Measurements from ENCODE around the gene OSBPL2. TPM values are rescaled to one million over a fixed set of nuclear protein-coding genes. Genes with fewer than 3 reads are reported as not detected.

Gene OSBPL2
- total and polyA plus RNA-seq, 2 donors (not counting 1 experiment from before 2014, with no cell fraction given), result 13.3 to 27.9 TPM

DNA sequence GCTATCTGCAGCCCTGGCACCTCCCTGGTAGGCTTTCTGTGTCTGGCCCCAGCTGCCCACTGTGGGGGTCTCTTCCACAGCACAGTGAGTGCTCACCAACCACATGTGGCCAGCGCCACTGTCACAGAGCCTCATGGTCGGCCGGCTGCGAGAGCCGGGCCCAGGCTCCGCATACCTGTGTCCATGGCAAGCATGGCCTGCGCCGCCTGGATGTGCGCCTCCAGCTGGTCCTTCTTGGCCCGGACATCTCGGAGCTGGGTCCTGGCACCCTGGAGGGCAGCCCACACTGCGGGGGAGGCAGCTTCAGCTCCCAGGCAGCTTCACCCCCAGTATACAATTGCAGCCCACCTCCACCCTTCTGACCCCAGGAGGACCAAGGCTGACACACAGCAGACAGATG lies 77.5 kb downstream of the OSBPL2 start:
- Histone ChIP-seq H4K20me1 (ENCODE audit: control insufficient read depth, extremely low read depth, insufficient read depth, low read length) (no peaks in the 10 kb centered on the region), H3K79me2 (ENCODE audit: control insufficient read depth, insufficient read depth, low read length) (no peaks in the 10 kb centered on the region), H3K36me3 (ENCODE audit: control insufficient read depth, insufficient read depth, low read length) (peaks cover 48% of the 10 kb centered on the region), H3K4me1 (ENCODE audit: control insufficient read depth, extremely low read depth, insufficient read depth, low read length) (no peaks in the 10 kb centered on the region), H3K4me3 (replicated peaks in 1 of 4; ENCODE audit: control extremely low read depth in 1 of 4, insufficient read depth in 1 of 4, low read depth in 3 of 4, low read length in 4 of 4) (no peak overlapping the region), H3K9me3 (ENCODE audit: control insufficient read depth, insufficient read depth, low read depth, low read length) (no peaks in the 10 kb centered on the region), H2AFZ (ENCODE audit: low read length) (no peak overlapping the region), H3K27ac (ENCODE audit: insufficient read depth, low read length) (no peak overlapping the region), H3K9ac (ENCODE audit: insufficient read depth, low read length) (no peak overlapping the region), H3K4me2 (ENCODE audit: extremely low read depth, insufficient read depth, low read length) (no peak overlapping the region), H3K27me3 (ENCODE audit: control insufficient read depth, insufficient read depth, low read length) (no peaks in the 10 kb centered on the region)
- DNase-seq (ENCODE audit: low read depth in 2 of 2), result no peak
- no peak for TF ChIP-seq EZH2 (IDR thresholded peaks at IDR 0.05; ENCODE audit: low read length, missing control alignments)
- TF ChIP-seq, protein P1, sequence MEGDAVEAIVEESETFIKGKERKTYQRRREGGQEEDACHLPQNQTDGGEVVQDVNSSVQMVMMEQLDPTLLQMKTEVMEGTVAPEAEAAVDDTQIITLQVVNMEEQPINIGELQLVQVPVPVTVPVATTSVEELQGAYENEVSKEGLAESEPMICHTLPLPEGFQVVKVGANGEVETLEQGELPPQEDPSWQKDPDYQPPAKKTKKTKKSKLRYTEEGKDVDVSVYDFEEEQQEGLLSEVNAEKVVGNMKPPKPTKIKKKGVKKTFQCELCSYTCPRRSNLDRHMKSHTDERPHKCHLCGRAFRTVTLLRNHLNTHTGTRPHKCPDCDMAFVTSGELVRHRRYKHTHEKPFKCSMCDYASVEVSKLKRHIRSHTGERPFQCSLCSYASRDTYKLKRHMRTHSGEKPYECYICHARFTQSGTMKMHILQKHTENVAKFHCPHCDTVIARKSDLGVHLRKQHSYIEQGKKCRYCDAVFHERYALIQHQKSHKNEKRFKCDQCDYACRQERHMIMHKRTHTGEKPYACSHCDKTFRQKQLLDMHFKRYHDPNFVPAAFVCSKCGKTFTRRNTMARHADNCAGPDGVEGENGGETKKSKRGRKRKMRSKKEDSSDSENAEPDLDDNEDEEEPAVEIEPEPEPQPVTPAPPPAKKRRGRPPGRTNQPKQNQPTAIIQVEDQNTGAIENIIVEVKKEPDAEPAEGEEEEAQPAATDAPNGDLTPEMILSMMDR (conservative IDR thresholded peaks at IDR 0.05 in 1 of 2, IDR thresholded peaks at IDR 0.05 in 1 of 2; ENCODE audit: low read depth in 1 of 2, low read length in 2 of 2), result no peak

DNA sequence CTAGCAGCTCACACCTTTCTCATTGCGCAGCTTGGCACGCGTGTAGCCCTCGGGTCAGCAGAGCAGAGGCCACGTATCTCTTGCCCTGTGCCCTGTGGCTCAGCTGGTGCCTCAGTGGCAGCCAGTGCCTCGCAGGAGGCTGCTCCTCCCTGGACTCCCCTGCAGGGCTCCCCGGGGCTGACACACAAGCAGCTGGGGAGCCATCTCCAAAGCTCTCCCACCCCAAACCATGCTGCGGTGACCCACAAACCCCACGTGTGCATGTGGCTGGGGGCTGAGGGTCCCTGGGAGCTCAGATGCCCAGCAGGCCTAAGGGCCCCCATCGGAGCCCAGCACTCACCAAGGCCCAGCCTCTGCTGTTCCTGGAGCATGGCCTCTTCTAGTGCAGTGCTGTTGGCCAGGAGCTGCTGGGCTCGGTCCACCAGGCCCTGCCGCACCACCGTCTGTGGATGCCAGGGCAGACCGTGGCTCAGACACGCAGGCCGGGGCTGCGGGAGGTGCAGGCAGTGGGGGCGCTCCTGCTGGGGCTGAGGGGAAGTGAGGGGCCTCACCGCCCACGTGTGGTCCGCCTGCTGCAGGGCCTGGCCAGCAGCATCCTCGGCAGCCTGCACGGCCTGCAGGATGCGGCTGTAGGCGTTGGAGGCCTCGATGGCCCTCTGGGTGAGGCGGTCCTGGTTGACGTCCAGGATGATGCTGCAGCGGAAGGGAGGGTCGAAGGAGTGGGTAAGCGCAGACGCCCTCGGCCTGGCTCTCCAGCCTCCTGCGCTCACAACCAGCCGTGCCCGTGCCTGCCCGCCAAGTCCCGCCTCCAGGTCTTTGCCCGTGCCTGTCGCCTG lies 78.2 kb downstream of the OSBPL2 start:
- H3K4me1 ChIP-seq (ENCODE audit: control insufficient read depth, extremely low read depth, insufficient read depth, low read length), result no peaks in the 10 kb centered on the region
- no peaks in the 10 kb centered on the region for H4K20me1 ChIP-seq (ENCODE audit: control insufficient read depth, extremely low read depth, insufficient read depth, low read length)
- H3K79me2 ChIP-seq (ENCODE audit: control insufficient read depth, insufficient read depth, low read length), result no peaks in the 10 kb centered on the region
- no peak for DNase-seq (ENCODE audit: low read depth in 2 of 2)
- H3K27ac ChIP-seq (ENCODE audit: insufficient read depth, low read length), result no peak overlapping the region
- H3K4me3 ChIP-seq (replicated peaks in 1 of 4; ENCODE audit: control extremely low read depth in 1 of 4, insufficient read depth in 1 of 4, low read depth in 3 of 4, low read length in 4 of 4), result no peak overlapping the region
- TF ChIP-seq, protein P1 (conservative IDR thresholded peaks at IDR 0.05 in 1 of 2, IDR thresholded peaks at IDR 0.05 in 1 of 2; ENCODE audit: low read depth in 1 of 2, low read length in 2 of 2), result no peak
- TF ChIP-seq EZH2 (IDR thresholded peaks at IDR 0.05; ENCODE audit: low read length, missing control alignments), result no peak
- H3K9me3 ChIP-seq (ENCODE audit: control insufficient read depth, insufficient read depth, low read depth, low read length), result no peaks in the 10 kb centered on the region
- H3K36me3 ChIP-seq (ENCODE audit: control insufficient read depth, insufficient read depth, low read length), result peaks cover 42% of the 10 kb centered on the region
- no peak overlapping the region for H3K4me2 ChIP-seq (ENCODE audit: extremely low read depth, insufficient read depth, low read length)
- H3K9ac ChIP-seq (ENCODE audit: insufficient read depth, low read length), result no peak overlapping the region
- no peak overlapping the region for H2AFZ ChIP-seq (ENCODE audit: low read length)
- H3K27me3 ChIP-seq (ENCODE audit: control insufficient read depth, insufficient read depth, low read length), result no peaks in the 10 kb centered on the region

DNA sequence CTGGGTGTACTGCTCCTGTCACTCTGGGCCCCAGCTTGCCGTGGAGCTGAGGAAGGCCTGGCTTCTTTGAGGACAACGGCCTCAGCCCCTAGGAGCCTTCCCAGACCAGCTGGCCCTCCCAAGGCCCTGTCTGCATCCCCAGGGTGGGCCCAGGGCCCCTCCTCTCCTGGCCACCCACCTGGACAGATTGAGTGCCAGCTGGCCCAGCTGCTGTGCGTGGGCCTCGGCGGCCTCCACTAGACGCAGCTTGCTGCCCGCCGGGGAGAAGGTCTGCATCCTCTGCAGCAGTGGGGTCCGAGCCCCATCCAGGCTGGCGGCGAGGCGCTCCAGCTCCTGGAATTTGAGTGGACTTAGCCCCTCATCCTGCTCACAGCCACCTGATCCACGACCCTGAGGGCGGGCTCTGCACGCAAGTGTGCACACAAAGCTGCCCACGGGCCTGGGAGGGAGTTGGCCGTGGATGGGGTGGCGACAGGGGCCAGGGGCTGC lies 78.9 kb downstream of the OSBPL2 start:
- no peak for TF ChIP-seq EZH2 (IDR thresholded peaks at IDR 0.05; ENCODE audit: low read length, missing control alignments)
- TF ChIP-seq, protein P1 (conservative IDR thresholded peaks at IDR 0.05 in 1 of 2, IDR thresholded peaks at IDR 0.05 in 1 of 2; ENCODE audit: low read depth in 1 of 2, low read length in 2 of 2), result no peak
- DNase-seq (ENCODE audit: low read depth in 2 of 2), result no peak
- H3K36me3 ChIP-seq (ENCODE audit: control insufficient read depth, insufficient read depth, low read length), result peaks cover 45% of the 10 kb centered on the region

More for the DNA sequence above, 78.9 kb downstream of the OSBPL2 start:
- no peaks in the 10 kb centered on the region for H4K20me1 ChIP-seq (ENCODE audit: control insufficient read depth, extremely low read depth, insufficient read depth, low read length)
- H3K9me3 ChIP-seq (ENCODE audit: control insufficient read depth, insufficient read depth, low read depth, low read length), result no peaks in the 10 kb centered on the region
- H3K4me1 ChIP-seq (ENCODE audit: control insufficient read depth, extremely low read depth, insufficient read depth, low read length), result no peaks in the 10 kb centered on the region
- H3K27me3 ChIP-seq (ENCODE audit: control insufficient read depth, insufficient read depth, low read length), result no peaks in the 10 kb centered on the region
- H3K79me2 ChIP-seq (ENCODE audit: control insufficient read depth, insufficient read depth, low read length), result no peaks in the 10 kb centered on the region
- no peak overlapping the region for H3K4me3 ChIP-seq (replicated peaks in 1 of 4; ENCODE audit: control extremely low read depth in 1 of 4, insufficient read depth in 1 of 4, low read depth in 3 of 4, low read length in 4 of 4)
- no peak overlapping the region for H2AFZ ChIP-seq (ENCODE audit: low read length)
- H3K27ac ChIP-seq (ENCODE audit: insufficient read depth, low read length), result no peak overlapping the region
- no peak overlapping the region for H3K9ac ChIP-seq (ENCODE audit: insufficient read depth, low read length)
- no peak overlapping the region for H3K4me2 ChIP-seq (ENCODE audit: extremely low read depth, insufficient read depth, low read length)
